ENCODE results near the gene ITGB4.
"Not testable (repeated sequence)": the region's sequence is repeated elsewhere in the genome, so short reads cannot be mapped to it uniquely, and the experiment has no call there.

Gene ITGB4

DNA sequence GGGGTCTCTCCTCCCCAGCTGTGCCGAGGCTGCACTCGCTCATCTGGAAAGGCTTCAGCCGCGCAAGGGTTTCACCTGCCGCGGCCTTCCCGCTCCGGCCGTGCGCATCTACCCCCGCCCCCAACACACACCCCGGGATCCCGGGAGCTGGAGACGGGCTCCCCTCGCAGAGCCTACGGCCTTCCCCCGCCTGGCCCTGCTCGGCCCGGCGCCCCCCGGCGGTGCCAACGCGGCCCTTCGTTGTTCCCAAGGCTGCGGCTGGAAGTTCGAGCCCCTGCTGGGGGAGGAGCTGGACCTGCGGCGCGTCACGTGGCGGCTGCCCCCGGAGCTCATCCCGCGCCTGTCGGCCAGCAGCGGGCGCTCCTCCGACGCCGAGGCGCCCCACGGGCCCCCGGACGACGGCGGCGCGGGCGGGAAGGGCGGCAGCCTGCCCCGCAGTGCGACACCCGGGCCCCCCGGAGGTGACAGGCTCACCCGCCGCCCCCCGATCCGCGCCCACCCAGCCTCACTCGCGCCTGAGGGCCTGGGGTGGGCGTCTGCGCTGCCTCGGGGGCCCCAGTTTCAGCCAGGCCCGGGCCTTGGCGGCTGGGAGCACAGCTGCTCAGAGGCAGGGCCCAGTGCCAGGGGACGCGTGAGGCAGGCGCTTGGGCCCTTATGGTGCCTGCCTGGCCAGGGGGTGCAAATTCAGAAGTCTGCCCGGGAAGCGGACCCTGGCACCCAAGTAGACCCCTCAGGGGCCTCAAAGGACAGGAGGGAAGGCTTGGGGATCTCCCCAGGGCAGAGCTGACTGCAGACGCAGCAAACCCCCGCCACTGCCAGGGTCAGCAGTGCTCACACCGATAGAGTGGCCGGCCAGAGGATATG lies 32.5 kb downstream of the ITGB4 start:
- DNase-seq (ENCODE audit: low read depth in 2 of 2), result peak; percentile 56 to 60

DNA sequence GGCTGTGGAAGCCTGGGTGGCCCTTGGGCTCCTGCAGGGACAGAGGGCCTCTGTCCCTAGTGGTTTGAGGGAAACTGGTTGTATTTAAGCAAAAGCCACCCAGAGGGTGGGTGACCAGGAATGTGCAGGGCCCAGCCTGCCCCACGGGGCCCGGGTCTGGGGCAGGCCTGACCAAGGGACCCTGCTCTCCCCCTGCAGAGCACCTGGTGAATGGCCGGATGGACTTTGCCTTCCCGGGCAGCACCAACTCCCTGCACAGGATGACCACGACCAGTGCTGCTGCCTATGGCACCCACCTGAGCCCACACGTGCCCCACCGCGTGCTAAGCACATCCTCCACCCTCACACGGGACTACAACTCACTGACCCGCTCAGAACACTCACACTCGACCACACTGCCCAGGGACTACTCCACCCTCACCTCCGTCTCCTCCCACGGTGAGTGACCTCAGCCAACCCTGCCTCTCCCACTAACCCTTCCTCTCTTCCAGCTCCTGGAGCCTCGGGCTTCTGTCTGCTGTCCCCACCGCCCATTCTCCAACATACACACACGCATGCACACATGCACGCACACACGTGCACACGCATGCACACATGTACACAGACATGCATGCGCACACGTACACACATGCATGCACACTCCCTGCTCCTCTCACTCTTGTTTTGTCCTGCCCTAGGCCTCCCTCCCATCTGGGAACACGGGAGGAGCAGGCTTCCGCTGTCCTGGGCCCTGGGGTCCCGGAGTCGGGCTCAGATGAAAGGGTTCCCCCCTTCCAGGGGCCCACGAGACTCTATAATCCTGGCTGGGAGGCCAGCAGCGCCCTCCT lies 33.3 kb downstream of the ITGB4 start:
- no peak for DNase-seq (ENCODE audit: low read depth in 2 of 2)

DNA sequence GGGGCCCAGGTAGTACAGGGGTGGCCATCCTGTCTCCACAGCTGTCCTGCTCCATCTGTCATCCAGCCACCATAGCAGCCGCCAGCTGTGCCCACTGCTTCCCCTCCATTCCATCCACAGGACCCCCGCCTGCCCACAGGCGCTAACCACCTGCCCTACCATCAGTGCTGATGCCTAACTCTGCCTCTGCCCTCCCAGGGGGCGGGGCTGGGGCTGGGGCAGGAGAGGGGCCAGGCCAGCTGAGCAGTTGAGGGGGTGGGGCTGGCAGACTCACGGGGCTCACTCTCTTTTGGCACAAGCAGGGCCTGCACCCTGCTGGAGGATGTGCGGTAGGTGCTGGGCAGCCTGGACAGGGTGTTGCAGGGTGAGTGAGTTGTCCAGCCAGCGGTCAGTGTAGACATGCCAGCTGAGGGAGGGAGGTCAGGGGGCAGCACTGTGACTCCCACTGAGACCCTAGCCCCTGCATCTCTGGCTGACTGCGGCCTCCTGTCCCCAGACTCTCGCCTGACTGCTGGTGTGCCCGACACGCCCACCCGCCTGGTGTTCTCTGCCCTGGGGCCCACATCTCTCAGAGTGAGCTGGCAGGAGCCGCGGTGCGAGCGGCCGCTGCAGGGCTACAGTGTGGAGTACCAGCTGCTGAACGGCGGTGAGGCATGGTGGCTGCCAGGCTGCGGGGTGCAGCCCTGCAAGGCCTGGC lies 34.1 kb downstream of the ITGB4 start:
- DNase-seq (ENCODE audit: low read depth in 2 of 2), result no peak

DNA sequence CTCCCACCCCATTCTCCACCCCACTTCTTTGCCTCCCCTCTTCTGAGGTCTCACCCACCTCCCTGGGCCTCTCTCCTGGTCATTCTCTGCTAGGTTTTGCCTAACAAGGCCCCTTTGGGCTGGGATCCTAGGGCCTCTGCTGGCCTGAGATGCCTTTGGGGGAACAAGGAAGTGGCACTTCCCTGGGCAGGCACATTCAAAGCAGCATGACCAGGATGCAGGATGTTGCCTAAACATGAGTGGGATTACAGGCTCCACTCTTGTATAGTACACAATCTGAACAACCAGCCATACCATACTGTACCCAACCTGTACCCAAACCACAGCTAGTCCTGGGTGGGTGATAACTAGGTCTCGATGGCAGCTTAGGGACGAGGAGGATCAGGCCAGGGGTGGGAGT lies 34.7 kb downstream of the ITGB4 start:
- no peak for DNase-seq (ENCODE audit: low read depth in 2 of 2)

DNA sequence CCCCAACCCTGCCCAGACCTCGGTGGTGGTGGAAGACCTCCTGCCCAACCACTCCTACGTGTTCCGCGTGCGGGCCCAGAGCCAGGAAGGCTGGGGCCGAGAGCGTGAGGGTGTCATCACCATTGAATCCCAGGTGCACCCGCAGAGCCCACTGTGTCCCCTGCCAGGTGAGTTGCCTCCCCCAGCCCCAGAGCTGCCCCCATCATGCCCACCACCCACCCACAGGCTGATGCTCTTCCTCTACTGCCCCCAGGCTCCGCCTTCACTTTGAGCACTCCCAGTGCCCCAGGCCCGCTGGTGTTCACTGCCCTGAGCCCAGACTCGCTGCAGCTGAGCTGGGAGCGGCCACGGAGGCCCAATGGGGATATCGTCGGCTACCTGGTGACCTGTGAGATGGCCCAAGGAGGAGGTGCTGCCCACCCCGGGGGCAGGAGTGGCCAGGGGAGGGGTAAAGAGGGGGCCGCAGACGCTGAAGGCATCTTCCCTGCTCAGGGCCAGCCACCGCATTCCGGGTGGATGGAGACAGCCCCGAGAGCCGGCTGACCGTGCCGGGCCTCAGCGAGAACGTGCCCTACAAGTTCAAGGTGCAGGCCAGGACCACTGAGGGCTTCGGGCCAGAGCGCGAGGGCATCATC lies 35.3 kb downstream of the ITGB4 start:
- no peak for DNase-seq (ENCODE audit: low read depth in 2 of 2)

DNA sequence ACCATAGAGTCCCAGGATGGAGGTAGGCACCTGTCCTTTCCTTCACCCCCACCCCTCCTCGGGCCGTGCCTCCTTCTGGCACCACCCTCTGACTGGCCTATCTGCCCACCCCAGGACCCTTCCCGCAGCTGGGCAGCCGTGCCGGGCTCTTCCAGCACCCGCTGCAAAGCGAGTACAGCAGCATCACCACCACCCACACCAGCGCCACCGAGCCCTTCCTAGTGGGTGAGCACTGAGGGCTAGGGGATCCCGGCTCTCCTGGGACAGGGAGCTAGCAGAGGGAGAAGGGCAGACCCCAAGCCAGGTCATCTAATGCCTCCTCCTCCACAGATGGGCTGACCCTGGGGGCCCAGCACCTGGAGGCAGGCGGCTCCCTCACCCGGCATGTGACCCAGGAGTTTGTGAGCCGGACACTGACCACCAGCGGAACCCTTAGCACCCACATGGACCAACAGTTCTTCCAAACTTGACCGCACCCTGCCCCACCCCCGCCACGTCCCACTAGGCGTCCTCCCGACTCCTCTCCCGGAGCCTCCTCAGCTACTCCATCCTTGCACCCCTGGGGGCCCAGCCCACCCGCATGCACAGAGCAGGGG lies 35.9 kb downstream of the ITGB4 start:
- DNase-seq (ENCODE audit: low read depth in 2 of 2), result no peak

DNA sequence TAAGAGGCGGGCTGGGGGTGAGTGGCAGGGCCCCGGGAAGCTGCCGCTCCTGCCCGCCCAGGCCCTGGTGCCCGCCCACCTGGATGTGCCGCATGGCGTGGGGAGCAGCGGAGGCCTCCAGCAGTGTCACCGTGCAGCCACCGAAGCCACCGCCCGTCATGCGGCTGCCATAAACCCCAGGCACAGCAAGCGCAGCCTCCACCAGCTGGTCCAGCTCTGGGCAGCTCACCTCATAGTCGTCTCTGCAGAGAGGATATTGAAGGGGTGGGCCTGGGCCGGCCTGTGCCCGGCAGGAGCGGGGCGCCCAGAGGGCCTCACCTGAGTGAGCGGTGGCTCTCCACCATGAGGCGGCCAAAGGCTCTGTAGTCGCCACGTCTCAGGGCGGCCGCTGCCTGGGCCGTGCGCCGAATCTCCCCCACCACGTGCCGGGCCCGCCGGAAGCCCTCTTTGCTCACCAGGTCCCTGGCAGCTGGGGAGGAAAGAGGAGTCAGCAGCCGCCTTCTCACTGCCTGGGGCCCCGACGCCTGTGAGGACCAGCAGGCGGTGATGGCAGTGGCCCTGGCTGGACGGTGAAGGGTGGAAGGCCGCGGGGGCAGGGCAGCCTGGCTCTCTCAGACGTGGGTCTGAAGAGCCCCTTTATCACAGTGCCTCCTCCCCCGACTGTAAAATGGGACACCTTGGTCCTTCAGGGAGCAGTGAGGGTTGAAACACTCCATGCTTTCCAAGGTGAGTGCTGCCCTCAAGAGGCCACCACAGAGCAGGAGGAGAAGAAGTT lies 37.1 kb downstream of the ITGB4 start:
- DNase-seq (ENCODE audit: low read depth in 2 of 2), result no peak

DNA sequence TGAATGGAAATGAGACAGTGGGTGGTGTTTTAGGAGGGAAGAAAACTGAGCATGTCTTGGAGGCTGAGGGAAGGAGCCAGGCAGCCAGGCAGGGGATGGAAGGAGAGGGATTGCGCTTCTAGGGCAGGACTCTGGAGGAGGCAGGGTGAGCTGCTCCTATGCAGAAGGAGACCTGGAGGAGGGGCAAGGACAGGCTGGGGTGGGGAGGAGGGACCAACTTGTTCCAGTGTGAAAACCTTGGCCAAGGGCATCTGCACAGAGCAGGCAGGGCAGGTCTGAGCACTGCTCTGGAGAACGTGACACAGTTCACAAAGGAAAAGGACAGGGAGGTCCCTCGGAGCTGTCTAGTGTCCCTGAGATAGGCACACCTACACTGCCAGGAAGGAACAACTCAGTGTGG lies 38.2 kb downstream of the ITGB4 start:
- no peak for DNase-seq (ENCODE audit: low read depth in 2 of 2)

DNA sequence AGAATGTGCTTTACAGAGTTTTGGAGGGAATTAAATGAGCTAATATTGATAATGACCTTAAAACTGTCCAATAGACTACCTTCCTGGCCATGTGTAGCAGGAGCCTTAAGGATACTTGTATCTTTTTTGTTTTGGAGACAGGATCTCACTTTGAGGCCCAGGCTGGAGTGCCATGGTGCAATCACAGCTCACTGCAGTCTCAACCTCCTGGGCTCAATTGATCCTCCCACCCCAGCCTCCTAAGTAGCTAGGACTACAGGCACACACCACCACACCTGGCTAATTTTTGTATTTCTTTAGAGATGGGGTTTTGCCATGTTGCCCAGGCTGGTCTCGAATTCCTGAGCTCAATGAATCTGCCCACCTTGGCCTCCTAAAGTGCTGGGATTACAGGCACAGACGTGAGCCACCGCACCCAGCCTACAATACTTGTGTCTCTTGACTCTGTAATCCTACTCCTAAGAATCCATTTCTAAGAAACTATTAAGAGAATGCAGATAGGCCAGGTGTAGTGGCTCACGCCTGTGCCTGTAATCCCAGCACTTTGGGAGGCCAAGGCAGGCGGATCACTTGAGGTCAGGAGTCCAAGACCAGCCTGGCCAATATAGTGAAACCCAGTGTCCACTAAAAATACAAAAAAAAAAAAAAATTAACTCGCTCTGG lies 38.9 kb downstream of the ITGB4 start:
- not testable (repeated sequence) for DNase-seq (ENCODE audit: low read depth in 2 of 2)

DNA sequence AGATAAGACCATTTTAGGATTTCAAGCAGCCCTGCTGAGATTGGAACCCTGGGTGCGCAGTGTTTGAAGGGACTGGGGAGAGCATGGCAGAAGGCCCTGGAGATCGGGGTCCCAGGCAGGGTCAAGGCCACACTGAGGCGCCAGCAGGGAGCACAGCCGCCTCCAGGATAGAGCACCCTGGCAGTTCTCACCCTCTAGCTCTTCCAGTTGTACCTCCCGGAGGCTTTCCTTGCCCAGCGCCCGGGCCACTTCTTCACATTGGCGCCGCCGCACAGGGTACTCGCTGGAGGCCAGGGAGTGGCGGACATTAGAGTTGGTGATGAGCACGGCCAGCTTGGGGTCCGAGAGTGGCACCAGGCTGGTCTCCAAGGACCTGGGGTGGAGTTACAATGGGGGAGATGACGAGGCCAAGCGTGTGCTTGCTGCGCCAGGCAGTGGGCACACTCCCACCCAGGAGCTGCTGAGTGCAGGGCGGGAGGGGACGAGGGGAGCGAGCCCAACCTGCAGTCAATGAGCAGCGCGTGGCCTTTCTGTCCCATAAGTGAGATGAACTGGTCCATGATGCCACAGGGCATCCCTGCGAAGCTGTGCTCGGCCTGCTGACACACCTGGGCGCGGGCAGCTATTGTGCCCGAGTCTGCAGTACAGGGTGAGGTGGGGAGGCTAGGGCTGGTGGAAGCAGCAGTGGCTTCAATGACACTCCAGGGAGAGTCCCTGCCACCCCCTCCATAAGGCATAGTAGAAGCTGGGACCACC lies 41.4 kb downstream of the ITGB4 start:
- no peak for DNase-seq (ENCODE audit: low read depth in 2 of 2)

DNA sequence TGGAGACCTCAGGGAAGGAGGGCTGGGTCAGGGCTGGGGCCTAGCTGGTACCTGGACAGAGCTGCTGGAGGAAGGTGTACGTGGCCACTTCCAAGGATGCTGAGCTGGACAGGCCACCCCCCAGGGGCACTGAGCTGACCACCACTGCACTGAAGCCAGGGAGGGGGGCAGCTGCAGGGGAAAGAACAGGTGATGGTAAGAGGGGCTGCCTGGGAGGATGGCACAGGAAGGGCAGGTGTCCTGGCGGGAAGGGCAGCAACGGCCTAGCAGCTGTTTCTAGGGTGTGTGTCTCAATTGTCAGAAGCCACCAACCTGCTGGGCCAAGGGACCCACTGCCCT lies 42.0 kb downstream of the ITGB4 start:
- DNase-seq (ENCODE audit: low read depth in 2 of 2), result no peak

DNA sequence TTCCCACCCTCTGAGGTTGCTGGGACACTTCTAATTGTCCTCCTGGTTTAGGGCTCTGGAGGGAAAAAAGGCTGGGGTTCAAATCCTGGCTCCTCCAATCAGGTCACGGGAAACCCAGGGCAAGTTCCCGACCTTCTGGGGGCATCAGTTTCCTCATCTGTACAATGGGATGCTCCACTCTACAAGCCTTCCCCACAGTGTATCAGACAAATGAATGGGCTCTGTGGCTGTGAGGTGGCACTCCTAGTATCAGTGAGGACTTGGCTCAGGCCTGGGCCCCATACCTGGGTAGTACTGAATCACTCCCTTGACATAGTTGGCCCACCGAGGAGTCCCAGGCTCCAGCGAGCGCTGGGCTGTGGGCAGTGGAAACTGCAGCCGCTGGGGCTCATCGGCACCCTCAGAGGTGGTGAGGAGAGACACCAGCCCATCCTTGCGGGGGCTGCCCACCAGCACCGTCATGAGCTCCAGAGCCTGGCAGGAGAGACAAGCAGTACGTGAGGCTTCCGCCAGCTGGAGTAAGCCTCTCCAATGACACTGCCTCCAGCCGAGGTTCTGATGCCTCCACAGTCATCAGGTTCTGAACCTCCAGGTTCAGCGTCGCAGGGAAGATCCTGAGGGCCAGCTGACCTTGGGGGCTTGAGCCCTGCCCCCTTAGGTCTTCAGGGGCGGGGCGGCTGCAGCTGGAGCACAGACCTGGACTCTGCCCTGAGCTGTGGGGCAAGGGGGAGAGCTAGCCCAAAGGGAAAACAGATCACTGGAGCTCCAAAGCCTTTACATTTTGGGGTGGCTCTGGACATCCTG lies 42.6 kb downstream of the ITGB4 start:
- no peak for DNase-seq (ENCODE audit: low read depth in 2 of 2)

DNA sequence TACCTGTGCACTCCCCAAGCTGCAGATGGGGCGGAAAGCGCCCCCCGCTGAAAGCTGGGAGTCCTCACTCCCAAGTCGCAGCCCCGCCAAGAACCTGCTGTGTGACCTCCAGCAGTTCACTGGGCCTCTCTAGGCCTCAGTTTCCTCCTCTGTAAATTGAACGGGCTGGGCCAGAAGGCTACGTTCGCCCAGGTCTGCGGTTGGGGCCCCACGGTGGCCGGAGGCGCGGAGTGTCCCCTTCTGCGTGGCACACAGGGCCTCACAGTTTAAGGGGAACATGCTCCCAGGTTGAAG lies 43.1 kb downstream of the ITGB4 start:
- no peak for DNase-seq (ENCODE audit: low read depth in 2 of 2)

DNA sequence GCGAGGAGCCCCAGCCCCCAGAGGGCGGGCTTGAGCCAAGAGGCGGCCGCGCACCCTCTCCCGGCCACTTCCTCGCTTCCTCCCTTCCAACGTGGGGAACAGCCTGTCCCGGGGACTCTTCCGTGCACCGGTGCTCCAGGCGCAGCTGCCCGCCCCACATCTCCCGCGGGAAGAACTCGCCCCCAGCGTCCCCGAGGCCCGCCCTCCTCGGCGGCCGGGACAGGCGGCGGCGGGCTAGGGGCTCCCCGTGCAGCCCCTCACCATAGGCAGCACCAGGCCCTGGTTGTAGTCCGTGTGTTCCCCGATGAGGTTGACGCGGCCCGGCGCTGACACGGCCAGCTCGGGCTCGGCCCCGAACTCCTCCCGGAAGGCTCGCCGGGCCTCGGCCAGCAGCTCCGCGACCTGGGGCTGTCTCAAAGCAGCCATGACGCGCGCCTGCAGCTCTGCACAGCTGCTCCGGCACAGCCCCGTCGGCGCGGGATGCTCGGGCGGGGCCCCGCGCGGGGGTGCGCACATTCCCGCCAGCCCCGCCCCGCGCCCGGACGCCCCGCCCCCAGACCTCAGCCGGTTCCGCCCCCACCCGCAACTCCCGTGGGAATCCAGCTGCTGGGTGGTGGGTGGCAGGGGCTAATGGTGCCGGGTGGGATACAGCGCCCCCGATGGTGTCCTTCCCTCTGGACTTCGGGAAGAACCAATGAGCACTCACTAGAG lies 43.6 kb downstream of the ITGB4 start, which contains the start of gene GALK1:
Gene GALK1, minus strand, starts transcription at position 482 of the 711 bp plus-strand sequence. Its CDS starts 56 bp downstream, at position 426.
- peak; percentile 49 to 63 for DNase-seq (ENCODE audit: low read depth in 2 of 2)

DNA sequence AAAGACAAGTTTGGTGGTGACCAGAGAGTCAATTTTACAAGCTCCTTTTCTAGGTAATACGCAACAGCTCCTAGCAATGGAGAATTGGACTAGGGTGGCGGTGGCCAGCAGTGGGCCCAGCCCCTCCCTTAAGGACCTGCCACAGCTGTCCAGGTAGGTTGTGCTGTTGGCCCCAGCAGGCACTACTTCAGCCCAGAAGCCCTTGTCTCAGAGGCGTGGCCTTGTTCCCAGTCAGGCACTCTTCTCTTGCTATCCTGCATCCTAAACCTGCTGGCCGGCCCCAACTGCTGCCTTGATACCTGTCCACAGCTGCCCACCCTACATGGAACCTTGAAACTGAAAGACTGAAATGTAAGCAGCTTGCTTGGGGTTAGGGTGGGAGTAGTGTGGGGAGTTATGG lies 44.7 kb downstream of the ITGB4 start:
- no peak for DNase-seq (ENCODE audit: low read depth in 2 of 2)

DNA sequence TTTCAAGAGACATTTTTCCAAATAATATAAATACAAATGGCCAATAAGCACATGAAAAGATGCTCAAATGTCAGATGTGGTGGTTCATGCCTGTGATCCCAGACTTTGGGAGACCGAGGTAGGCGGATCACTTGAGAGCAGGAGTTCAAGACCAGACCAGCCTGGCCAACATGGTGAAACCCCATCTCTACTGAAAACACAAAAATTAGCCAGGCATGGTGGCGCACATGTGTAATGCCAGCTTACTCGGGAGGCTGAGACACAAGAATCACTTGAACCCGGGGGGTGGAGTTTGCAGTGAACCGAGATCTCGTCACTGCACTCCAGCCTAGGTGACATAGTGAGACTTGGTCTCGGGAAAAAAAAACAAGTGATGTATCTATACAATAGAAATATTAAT lies 46.6 kb downstream of the ITGB4 start:
- DNase-seq (ENCODE audit: low read depth in 2 of 2), result no peak

DNA sequence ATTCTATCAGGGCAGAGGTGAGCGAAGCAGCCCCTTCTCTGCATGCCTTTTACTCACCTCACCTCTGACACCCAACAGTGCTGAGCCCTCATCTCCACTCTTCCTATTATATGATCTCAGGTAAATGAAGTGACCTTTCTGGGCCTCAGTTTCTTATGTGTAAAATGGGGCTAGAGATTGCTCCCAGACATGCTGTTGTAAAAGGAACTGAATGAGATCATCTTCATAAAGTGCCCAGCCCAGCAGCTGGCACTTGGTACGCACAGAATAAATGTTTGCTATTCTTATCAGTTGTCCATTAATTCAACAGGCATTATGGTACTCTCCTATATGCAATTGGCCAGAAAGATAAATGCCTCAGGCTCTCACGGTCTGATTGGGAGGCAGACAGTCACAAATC lies 48.3 kb downstream of the ITGB4 start:
- DNase-seq (ENCODE audit: low read depth in 2 of 2), result no peak
